Measurements from ENCODE around the gene SEMA3B. TPM values are rescaled to one million over a fixed set of nuclear protein-coding genes. Genes with fewer than 3 reads are reported as not detected.
"Not testable (repeated sequence)": the region's sequence is repeated elsewhere in the genome, so short reads cannot be mapped to it uniquely, and the experiment has no call there.

SEMA3B gene
- total and polyA plus RNA-seq, 12 donors: 6.0 to 496 (median 224) TPM

- peaks cover 28 to 46% of the 10 kb centered on the region in 2 donors for H3K4me1 ChIP-seq (replicated peaks in 1 of 2)
- H3K27ac ChIP-seq: peak overlapping the region in 4 of 5 donors; percentile 91 to 98 (median 96)
- intact Hi-C loops (cut with DNase I): no loop called here
- no peaks in the 10 kb centered on the region for H3K27me3 ChIP-seq
- peak overlapping the region in 1 of 4 donors; percentile 37 for H3K4me3 ChIP-seq
- no peak for DNase-seq
- 46 to 56% (median 47%) methylated on average over 9 to 18 of the region's 18 CpGs for WGBS, 4 donors
- H3K9me3 ChIP-seq (replicated peaks in 1 of 3): no peaks in the 10 kb centered on the region
- peaks cover 0 to 41% of the 10 kb centered on the region in 2 donors for H3K36me3 ChIP-seq (replicated peaks in 1 of 2)
- TF ChIP-seq POLR2A (IDR thresholded peaks at IDR 0.05) (no peak), CTCF (IDR thresholded peaks at IDR 0.05) (no peak)
These were observed 9.4 kb upstream of the SEMA3B start for GRCh38 chr3:50259432-50260026.

- no peaks in the 10 kb centered on the region for H3K9me3 ChIP-seq (replicated peaks in 1 of 3)
- peak overlapping the region in 2 of 4 donors; percentile 24 to 37 for H3K4me3 ChIP-seq
- H3K27me3 ChIP-seq: no peaks in the 10 kb centered on the region
- intact Hi-C loops (cut with DNase I): no loop called here
- H3K27ac ChIP-seq: peak overlapping the region; percentile 80 to 98 (median 96)
- peaks cover 36 to 46% of the 10 kb centered on the region in 2 donors for H3K4me1 ChIP-seq (replicated peaks in 1 of 2)
- 0 to 3% (median 3%) methylated on average over 5 to 70 of the region's 70 CpGs; no CpG with 5 or more reads in 1 of the 4 donors for WGBS, 4 donors
- peaks cover 0 to 34% of the 10 kb centered on the region in 2 donors for H3K36me3 ChIP-seq (replicated peaks in 1 of 2)
- TF ChIP-seq POLR2A (IDR thresholded peaks at IDR 0.05) (peak; percentile 41 to 59), CTCF (IDR thresholded peaks at IDR 0.05) (peak; percentile 81 to 100 (median 93))
- DNase-seq: peak; percentile 92 to 97 (median 95)
These were observed 8.7 kb upstream of the SEMA3B start for GRCh38 chr3:50260027-50260941.

GRCh38 chr3:50260942-50261441 lies 8.0 kb upstream of the SEMA3B start:
- TF ChIP-seq POLR2A (IDR thresholded peaks at IDR 0.05) (no peak), CTCF (IDR thresholded peaks at IDR 0.05) (no peak)
- peaks cover 0 to 27% of the 10 kb centered on the region in 2 donors for H3K36me3 ChIP-seq (replicated peaks in 1 of 2)
- DNase-seq: peak in 1 of 7 donors; percentile 32
- H3K4me3 ChIP-seq: peak overlapping the region in 1 of 4 donors; percentile 37
- peaks cover 42 to 50% of the 10 kb centered on the region in 2 donors for H3K4me1 ChIP-seq (replicated peaks in 1 of 2)
- H3K9me3 ChIP-seq (replicated peaks in 1 of 3): no peaks in the 10 kb centered on the region
- peak overlapping the region in 4 of 5 donors; percentile 91 to 98 (median 96) for H3K27ac ChIP-seq
- intact Hi-C loops (cut with DNase I): no loop called here
- WGBS, 4 donors: 67 to 90% (median 74%) methylated on average over 2 to 5 of the region's 5 CpGs
- no peaks in the 10 kb centered on the region for H3K27me3 ChIP-seq

GRCh38 chr3:50261505-50261904 lies 7.4 kb upstream of the SEMA3B start:
- no peaks in the 10 kb centered on the region for H3K27me3 ChIP-seq
- 44 to 73% (median 60%) methylated on average over 1 to 2 of the region's 2 CpGs for WGBS, 4 donors
- intact Hi-C loops (cut with DNase I): no loop called here
- peak overlapping the region in 4 of 5 donors; percentile 91 to 98 (median 96) for H3K27ac ChIP-seq
- no peaks in the 10 kb centered on the region for H3K9me3 ChIP-seq (replicated peaks in 1 of 3)
- no peak for TF ChIP-seq CTCF (IDR thresholded peaks at IDR 0.05)
- no peak for TF ChIP-seq POLR2A (IDR thresholded peaks at IDR 0.05)
- H3K4me3 ChIP-seq: no peak overlapping the region
- peaks cover 0 to 22% of the 10 kb centered on the region in 2 donors for H3K36me3 ChIP-seq (replicated peaks in 1 of 2)
- H3K4me1 ChIP-seq (replicated peaks in 1 of 2): peaks cover 42 to 55% of the 10 kb centered on the region in 2 donors
- DNase-seq: peak in 1 of 7 donors; percentile 30

- Histone ChIP-seq H3K4me1 (replicated peaks in 1 of 2) (peaks cover 42 to 59% of the 10 kb centered on the region in 2 donors), H3K27ac (peak overlapping the region in 4 of 5 donors; percentile 91 to 98 (median 96)), H3K36me3 (replicated peaks in 1 of 2) (peaks cover 0 to 15% of the 10 kb centered on the region in 2 donors)
- WGBS, 4 donors: 96 to 100% (median 99%) methylated on average over 4 of the region's 4 CpGs
- H3K4me3 ChIP-seq; intact Hi-C loops (cut with DNase I); DNase-seq; H3K27me3 ChIP-seq; H3K9me3 ChIP-seq (replicated peaks in 1 of 3): not testable (repeated sequence)
These were observed 6.7 kb upstream of the SEMA3B start for GRCh38 chr3:50262200-50262599.
